OCI-LY7 (cell line): ENCODE results near the gene FOXRED1. TPM values are rescaled to one million over a fixed set of nuclear protein-coding genes. Genes with fewer than 3 reads are reported as not detected.

Experiments used
- BruUV-seq: library from RNA; stranded (reverse); fragments of 400-500 nt; replicated peaks from 2 replicates; lab custom pipeline; 2021; lab: Mats Ljungman, UMichigan
- CTCF ChIA-PET: fragments of 300-600 bp; sonication (Branson Sonifier 250); formaldehyde crosslinking; loops from one replicate; lab custom pipeline; 2022; ENCODE audit warnings: antibody characterized with exemption; ENCODE audit not compliant: unreplicated experiment; lab: Charles Lee
- POLR2A ChIA-PET: fragments of 300-600 bp; sonication (Branson Sonifier 250); formaldehyde crosslinking; loops from one replicate; lab custom pipeline; 2022; ENCODE audit warnings: antibody characterized with exemption; lab: Charles Lee
- DNase-seq: peaks from one replicate; pipeline ENCODE4 v3.0.0-alpha.2; 2015; ENCODE audit warnings: low spot score
- H2AFZ ChIP-seq: fragments of 200-600 bp; sonication (generic), shearing (Covaris generic); 2 replicates; pipeline ENCODE4 v1.6.1; 2014; ENCODE audit warnings: mild to moderate bottlenecking, antibody characterized with exemption, low read length, moderate library complexity
- H3K27ac ChIP-seq: fragments of 200-600 bp; sonication (generic); 2 replicates; pipeline ENCODE4 v1.5.1; 2014; ENCODE audit warnings: mixed run types, low read depth, mild to moderate bottlenecking, moderate library complexity, low read length, inconsistent platforms; ENCODE audit not compliant: poor library complexity, severe bottlenecking
- H3K36me3 ChIP-seq: fragments of 200-600 bp; sonication (generic); 2 replicates; pipeline ENCODE4 v1.6.1; 2014; ENCODE audit warnings: mild to moderate bottlenecking, antibody characterized with exemption, low read length, moderate library complexity, mixed read lengths; ENCODE audit not compliant: insufficient read depth
- H3K4me1 ChIP-seq: fragments of 200-600 bp; sonication (generic); 2 replicates; pipeline ENCODE4 v1.5.1; 2014; ENCODE audit warnings: mild to moderate bottlenecking, low read length; ENCODE audit not compliant: insufficient read depth, poor library complexity, severe bottlenecking
- H3K4me2 ChIP-seq: fragments of 200-600 bp; sonication (generic); 2 replicates; pipeline ENCODE4 v1.6.1; 2014; ENCODE audit warnings: mild to moderate bottlenecking, low read length
- H3K4me3 ChIP-seq: fragments of 200-600 bp; sonication (generic); 2 replicates; pipeline ENCODE4 v1.5.1; 2014; ENCODE audit warnings: mild to moderate bottlenecking, low read depth, low read length; ENCODE audit not compliant: poor library complexity, severe bottlenecking
- H3K79me2 ChIP-seq: fragments of 200-600 bp; sonication (generic); 2 replicates; pipeline ENCODE4 v1.6.1; 2016; ENCODE audit warnings: low read depth, mild to moderate bottlenecking, low read length, moderate library complexity, mixed read lengths; ENCODE audit not compliant: insufficient read depth
- H3K9me2 ChIP-seq: fragments of 200-600 bp; sonication (generic); 2 replicates; pipeline ENCODE4 v1.6.1; 2016; ENCODE audit warnings: mild to moderate bottlenecking, low read length, mixed read lengths; ENCODE audit not compliant: insufficient read depth
- H3K9me3 ChIP-seq: fragments of 200-600 bp; sonication (generic); 2 replicates; pipeline ENCODE4 v1.6.1; 2014; ENCODE audit warnings: mild to moderate bottlenecking, mixed run types, low read length, mixed read lengths
- H4K20me1 ChIP-seq: fragments of 200-600 bp; sonication (generic); 2 replicates; pipeline ENCODE4 v1.6.1; 2014; ENCODE audit warnings: mild to moderate bottlenecking, antibody characterized with exemption, low read length, moderate library complexity, mixed read lengths; ENCODE audit not compliant: insufficient read depth
- EZH2phosphoT487 ChIP-seq: fragments of 200-600 bp; sonication (generic); IDR thresholded peaks from 2 replicates; pipeline ENCODE4 v1.6.1; 2018; ENCODE audit warnings: low read depth, borderline replicate concordance, mild to moderate bottlenecking, mixed run types, antibody characterized with exemption, low read length, moderate library complexity, mixed read lengths
- intact Hi-C: fragments of 100-400 bp; cut with micrococcal nuclease; formaldehyde crosslinking; loops from one replicate; pipeline ENCODE4 v1.10.0; 2022; ENCODE audit not compliant: unreplicated experiment
- total RNA-seq, 2 experiments: library from RNA; depleted of rRNA in 1 of 2; stranded (reverse); fragments of >200 nt in 1 of 2; shearing (Covaris generic) in 1 of 2; gene quantifications; 2 replicates each; pipeline ENCODE4 v1.2.3, GENCODE V29; 2014 to 2022
- TF ChIP-seq, protein P1 (sequence below): fragments of 200-600 bp; sonication (generic); conservative IDR thresholded peaks from 2 replicates; pipeline ENCODE4 v1.5.1; 2014; ENCODE audit warnings: mild to moderate bottlenecking, antibody characterized with exemption, low read length, moderate library complexity, mixed read lengths

FOXRED1 gene
- total RNA-seq, 2 experiments from 2014 or later, result 42.5 to 62.4 TPM

DNA sequence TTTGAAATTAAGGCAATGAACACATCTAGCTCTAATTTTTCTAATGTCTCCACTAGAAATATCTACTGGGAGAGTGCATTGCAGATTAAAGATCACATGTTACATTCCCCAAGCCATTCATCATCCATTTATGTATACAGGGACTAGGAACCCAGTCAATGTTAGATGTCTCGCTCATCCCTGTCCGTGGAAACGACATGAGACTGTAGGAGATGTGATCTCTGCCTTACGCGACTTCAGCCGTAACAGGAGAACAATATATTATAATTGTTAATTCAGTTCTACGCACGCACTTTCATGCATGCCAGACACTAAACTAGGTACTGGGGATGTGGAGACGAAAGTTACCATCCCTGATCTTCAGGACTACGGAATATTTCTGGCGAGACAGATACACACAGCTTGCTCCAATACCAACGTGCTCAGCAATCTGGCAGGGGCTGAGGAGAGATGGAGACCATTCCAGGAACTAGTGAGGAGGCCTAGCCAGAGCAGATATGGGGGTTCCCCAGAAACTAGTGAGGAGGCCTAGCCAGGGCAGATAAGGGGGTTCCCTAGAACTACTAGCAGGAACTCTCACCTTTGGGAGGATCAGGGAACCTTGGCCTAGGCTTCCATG, 35.6 kb downstream of the FOXRED1 start:
- intact Hi-C loops, result loop anchor here (2.0 kb wide), 2 partner anchors 50 to 116 kb away; partner anchors contain the start of gene ST3GAL4
- no peaks in the 10 kb centered on the region for H3K9me3 ChIP-seq
- peak overlapping the region; percentile 92 for H3K4me3 ChIP-seq
- no peak for TF ChIP-seq EZH2phosphoT487
- TF ChIP-seq, protein P1, sequence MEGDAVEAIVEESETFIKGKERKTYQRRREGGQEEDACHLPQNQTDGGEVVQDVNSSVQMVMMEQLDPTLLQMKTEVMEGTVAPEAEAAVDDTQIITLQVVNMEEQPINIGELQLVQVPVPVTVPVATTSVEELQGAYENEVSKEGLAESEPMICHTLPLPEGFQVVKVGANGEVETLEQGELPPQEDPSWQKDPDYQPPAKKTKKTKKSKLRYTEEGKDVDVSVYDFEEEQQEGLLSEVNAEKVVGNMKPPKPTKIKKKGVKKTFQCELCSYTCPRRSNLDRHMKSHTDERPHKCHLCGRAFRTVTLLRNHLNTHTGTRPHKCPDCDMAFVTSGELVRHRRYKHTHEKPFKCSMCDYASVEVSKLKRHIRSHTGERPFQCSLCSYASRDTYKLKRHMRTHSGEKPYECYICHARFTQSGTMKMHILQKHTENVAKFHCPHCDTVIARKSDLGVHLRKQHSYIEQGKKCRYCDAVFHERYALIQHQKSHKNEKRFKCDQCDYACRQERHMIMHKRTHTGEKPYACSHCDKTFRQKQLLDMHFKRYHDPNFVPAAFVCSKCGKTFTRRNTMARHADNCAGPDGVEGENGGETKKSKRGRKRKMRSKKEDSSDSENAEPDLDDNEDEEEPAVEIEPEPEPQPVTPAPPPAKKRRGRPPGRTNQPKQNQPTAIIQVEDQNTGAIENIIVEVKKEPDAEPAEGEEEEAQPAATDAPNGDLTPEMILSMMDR, result no peak
- H3K4me1 ChIP-seq, result peaks cover 17% of the 10 kb centered on the region
- H3K27ac ChIP-seq, result peak overlapping the region; percentile 71
- H2AFZ ChIP-seq, result peak overlapping the region; percentile 90
- ChIA-PET POLR2A (interaction anchor here (0.6 to 1.8 kb wide), 12 partner anchors 11 to 675 kb away, joined by 3 to 7 read pairs (median 3); partner anchors contain the start of genes FOXRED1, SRPRA and ST3GAL4), CTCF (interaction anchor here (0.5 kb wide), 2 partner anchors 152 to 175 kb away, joined by 4 read pairs; no protein-coding TSS in a partner anchor)
- DNase-seq, result peak; percentile 23
- H3K4me2 ChIP-seq, result peak overlapping the region; percentile 90
- H4K20me1 ChIP-seq, result no peaks in the 10 kb centered on the region
- TSS peak; percentile 77 for BruUV-seq
- H3K36me3 ChIP-seq, result peaks cover 39% of the 10 kb centered on the region
- H3K79me2 ChIP-seq, result peaks cover 27% of the 10 kb centered on the region; the same call in 1 of the 2 replicates
- no peaks in the 10 kb centered on the region for H3K9me2 ChIP-seq

DNA sequence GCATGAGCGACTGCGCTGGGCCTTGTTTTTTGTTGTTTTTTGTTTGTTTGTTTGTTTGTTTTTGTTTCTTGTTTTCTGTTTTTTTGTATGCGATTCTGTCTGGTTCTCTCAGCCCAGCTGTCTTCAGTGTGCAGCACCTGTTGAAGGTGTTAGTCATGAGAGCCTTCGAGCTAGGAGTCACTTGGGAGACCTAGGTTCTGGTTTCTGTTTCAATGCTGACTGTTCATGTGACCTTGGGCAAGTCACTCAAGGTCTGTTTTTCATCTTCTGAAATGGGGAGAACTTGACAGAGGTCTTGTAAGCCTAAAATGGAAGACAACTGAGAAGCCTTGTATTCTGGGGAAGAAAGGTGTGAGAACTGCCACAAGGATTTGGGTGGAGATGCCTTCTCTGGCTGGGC, 36.7 kb downstream of the FOXRED1 start:
- no peak overlapping the region for H2AFZ ChIP-seq
- H4K20me1 ChIP-seq, result no peaks in the 10 kb centered on the region
- H3K27ac ChIP-seq, result no peak overlapping the region
- H3K4me3 ChIP-seq, result no peak overlapping the region
- peak overlapping the region; percentile 9; the same call in 1 of the 2 replicates for H3K4me2 ChIP-seq
- intact Hi-C loops, result loop anchor here (2.0 kb wide), 2 partner anchors 49 to 115 kb away; partner anchors contain the start of gene ST3GAL4
- POLR2A ChIA-PET, result interaction anchor here (0.7 to 1.4 kb wide), 3 partner anchors 19 to 114 kb away, joined by 4 to 7 read pairs (median 4); no protein-coding TSS in a partner anchor
- peaks cover 17% of the 10 kb centered on the region for H3K4me1 ChIP-seq
- DNase-seq, result peak; percentile 35
- no peak for TF ChIP-seq EZH2phosphoT487
- TF ChIP-seq, protein P1, result no peak
- H3K9me2 ChIP-seq, result no peaks in the 10 kb centered on the region
- H3K79me2 ChIP-seq, result peaks cover 27% of the 10 kb centered on the region; the same call in 1 of the 2 replicates
- CTCF ChIA-PET, result interaction anchor here (0.7 kb wide), 1 partner anchor 48 kb away, joined by 3 read pairs; no protein-coding TSS in a partner anchor
- H3K9me3 ChIP-seq, result no peaks in the 10 kb centered on the region
- H3K36me3 ChIP-seq, result peaks cover 38% of the 10 kb centered on the region
- BruUV-seq, result no TSS peak
